Gastrocnemius medialis (tissue), 4 donors: ENCODE data around the gene CTTNBP2NL. TPM values are rescaled to one million over a fixed set of nuclear protein-coding genes. Genes with fewer than 3 reads are reported as not detected.
A peak's percentile ranks its signal among the peaks of the same experiment; 100 is the strongest.

Experiments
- ATAC-seq, 2 donors: fragments of 150-250 bp; one replicate each; pipeline ENCODE4 v1.9.1; 2016
- DNase-seq, 2 donors: peaks; one replicate each; pipeline ENCODE4 v3.0.0-alpha.2; 2019
- H3K27ac ChIP-seq, 4 donors: fragments of 200-600 bp; sonication (generic); 1 replicate in 1 of 4; 2 replicates in 3 of 4; pipeline ENCODE4 v1.5.1; 2016 to 2018; ENCODE audit warnings: mild to moderate bottlenecking in 2 of 4, moderate library complexity in 1 of 4
- H3K27me3 ChIP-seq, 3 donors: fragments of 200-600 bp; sonication (generic) in 2 of 3; 1 replicate in 1 of 3; 2 replicates in 2 of 3; pipeline versions ENCODE4 v1.5.1 to v1.6.0; 2016 to 2019; ENCODE audit warnings: mild to moderate bottlenecking in 1 of 3, moderate library complexity in 1 of 3
- H3K36me3 ChIP-seq, 2 donors: fragments of 200-600 bp; sonication (generic) in 1 of 2; one replicate each; pipeline ENCODE4 v1.5.1; 2017 to 2018
- H3K4me1 ChIP-seq, 2 donors: fragments of 200-600 bp; sonication (generic) in 1 of 2; one replicate each; pipeline ENCODE4 v1.5.1; 2016 to 2017; ENCODE audit warnings: mild to moderate bottlenecking in 2 of 2
- H3K4me3 ChIP-seq, 4 donors: fragments of 200-600 bp; sonication (generic) in 3 of 4; 1 replicate in 1 of 4; 2 replicates in 3 of 4; pipeline ENCODE4 v1.5.1; 2016 to 2019; ENCODE audit warnings: mild to moderate bottlenecking in 2 of 4
- H3K9me3 ChIP-seq, 3 donors: fragments of 200-600 bp; sonication (generic) in 2 of 3; 1 replicate in 1 of 3; 2 replicates in 2 of 3; pipeline ENCODE4 v1.5.1; 2016 to 2019
- CTCF ChIP-seq, 5 experiments: fragments of 450-650 bp in 3 of 5; fragments of 200-600 bp in 2 of 5; sonication (generic) in 2 of 5; IDR thresholded peaks in 4 of 5; conservative IDR thresholded peaks in 1 of 5; 1 replicate in 4 of 5; 2 replicates in 1 of 5; pipeline ENCODE4 v1.5.1; 2016 to 2019; ENCODE audit warnings: antibody characterized with exemption in 5 of 5, mild to moderate bottlenecking in 3 of 5, moderate library complexity in 3 of 5
- POLR2A ChIP-seq, 2 donors: fragments of 450-650 bp; IDR thresholded peaks; one replicate each; pipeline ENCODE4 v1.6.1; 2017; ENCODE audit warnings: antibody characterized with exemption in 2 of 2, mild to moderate bottlenecking in 2 of 2, moderate library complexity in 2 of 2
- in situ Hi-C, 4 donors: fragments of 200-750 bp; cut with MboI; loops; one replicate each; pipeline versions ENCODE4 v1.15.0 to v1.8.0; 2017; ENCODE audit warnings: low sequenced_read_pairs in 4 of 4
- intact Hi-C: fragments of 100-400 bp; cut with DNase I; formaldehyde crosslinking; loops from one replicate; pipeline ENCODE4 v1.15.1; 2023; ENCODE audit warnings: low total_unique reads
- total RNA-seq, 4 donors: library from RNA; depleted of rRNA; stranded (reverse); fragments of >200 nt; gene quantifications; one replicate each; pipeline versions ENCODE4 v1.1.0 to v1.2.3, GENCODE V29; 2016

Gene CTTNBP2NL
- total RNA-seq, 4 donors from 2014 or later = 2.6 to 7.2 (median 3.9) TPM

GRCh38 chr1:112506306-112506705, 110.3 kb downstream of the CTTNBP2NL start:
- no peak for TF ChIP-seq CTCF (IDR thresholded peaks at IDR 0.05 in 4 of 5, conservative IDR thresholded peaks at IDR 0.05 in 1 of 5)
- no peak for TF ChIP-seq POLR2A (IDR thresholded peaks at IDR 0.05)
- Histone ChIP-seq H3K27me3 (peaks cover 33 to 49% (median 45%) of the 10 kb centered on the region in 3 donors), H3K9me3 (no peaks in the 10 kb centered on the region), H3K27ac (no peak overlapping the region), H3K4me3 (no peak overlapping the region), H3K36me3 (no peaks in the 10 kb centered on the region), H3K4me1 (peaks cover 4 to 17% of the 10 kb centered on the region in 2 donors)
- ATAC-seq (no peak), DNase-seq (no peak)
- in situ Hi-C loops = no loop called here
- intact Hi-C loops = no loop called here

GRCh38 chr1:112506731-112507130, 110.7 kb downstream of the CTTNBP2NL start:
- TF ChIP-seq CTCF (IDR thresholded peaks at IDR 0.05 in 4 of 5, conservative IDR thresholded peaks at IDR 0.05 in 1 of 5) (no peak), POLR2A (IDR thresholded peaks at IDR 0.05) (no peak)
- Histone ChIP-seq H3K36me3 (no peaks in the 10 kb centered on the region), H3K27me3 (peaks cover 33 to 49% (median 45%) of the 10 kb centered on the region in 3 donors), H3K4me1 (peaks cover 4 to 17% of the 10 kb centered on the region in 2 donors), H3K27ac (no peak overlapping the region), H3K9me3 (no peaks in the 10 kb centered on the region), H3K4me3 (no peak overlapping the region)
- intact Hi-C loops (no loop called here), in situ Hi-C loops (no loop called here)
- DNase-seq (no peak), ATAC-seq (no peak)

- no peak overlapping the region for H3K27ac ChIP-seq
- in situ Hi-C loops = no loop called here
- DNase-seq (no peak), ATAC-seq (no peak)
- H3K4me3 ChIP-seq = no peak overlapping the region
- H3K4me1 ChIP-seq = peaks cover 2 to 12% of the 10 kb centered on the region in 2 donors
- no peaks in the 10 kb centered on the region for H3K9me3 ChIP-seq
- intact Hi-C loops = no loop called here
- no peaks in the 10 kb centered on the region for H3K36me3 ChIP-seq
- TF ChIP-seq CTCF (IDR thresholded peaks at IDR 0.05 in 4 of 5, conservative IDR thresholded peaks at IDR 0.05 in 1 of 5) (no peak), POLR2A (IDR thresholded peaks at IDR 0.05) (no peak)
- peaks cover 33 to 49% (median 45%) of the 10 kb centered on the region in 3 donors for H3K27me3 ChIP-seq
Observed at GRCh38 chr1:112507336-112507735, 111.3 kb downstream of the CTTNBP2NL start.

- ATAC-seq (no peak), DNase-seq (no peak)
- no peak overlapping the region for H3K27ac ChIP-seq
- in situ Hi-C loops = no loop called here
- H3K4me3 ChIP-seq = peak overlapping the region; percentile 45 to 54 (median 50)
- peaks cover 0 to 9% of the 10 kb centered on the region in 2 donors for H3K4me1 ChIP-seq
- H3K27me3 ChIP-seq = peaks cover 33 to 49% (median 41%) of the 10 kb centered on the region in 3 donors
- intact Hi-C loops = no loop called here
- H3K9me3 ChIP-seq = no peaks in the 10 kb centered on the region
- TF ChIP-seq POLR2A (IDR thresholded peaks at IDR 0.05) (no peak), CTCF (IDR thresholded peaks at IDR 0.05 in 4 of 5, conservative IDR thresholded peaks at IDR 0.05 in 1 of 5) (no peak)
- H3K36me3 ChIP-seq = no peaks in the 10 kb centered on the region
Observed at GRCh38 chr1:112507921-112508277, 111.9 kb downstream of the CTTNBP2NL start.
